ENCODE data around the gene KIF6.

DNA sequence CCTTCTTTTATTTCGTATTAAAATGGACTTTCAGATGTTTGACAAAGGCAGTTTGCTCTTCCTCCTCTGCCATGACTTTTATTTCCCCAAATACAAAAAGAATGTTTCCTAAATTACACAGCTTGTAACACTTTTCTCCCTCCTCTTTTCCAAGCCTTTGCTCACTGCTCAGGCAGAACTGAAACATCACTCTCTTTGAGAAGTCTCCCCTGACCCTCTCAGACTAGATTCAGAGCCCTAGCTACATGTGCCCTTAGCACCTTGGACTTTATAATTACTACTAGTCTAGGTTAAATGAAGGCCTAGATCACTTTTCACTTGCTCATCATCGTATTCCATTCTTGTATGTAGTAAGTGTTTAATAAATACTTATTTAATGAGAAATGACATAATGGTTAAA is 8.5 kb upstream of the KIF6 start:
- TF ChIP-seq ELF4 (IDR thresholded peaks at IDR 0.05) (no peak), TARDBP (IDR thresholded peaks at IDR 0.05) (no peak), LEF1 (IDR thresholded peaks at IDR 0.05; ENCODE audit: borderline replicate concordance) (no peak)
